PFSK-1 (cell line): Measurements from ENCODE around the gene HCN2.

ENCODE experiments used
- FOXP2 ChIP-seq: optimal IDR thresholded peaks from 2 replicates; pipeline ENCODE3; 2011; ENCODE audit warnings: borderline replicate concordance, control low read depth, inconsistent platforms; ENCODE audit not compliant: insufficient read depth; ENCODE audit errors: extremely low read length, extremely low read depth
- POLR2AphosphoS5 ChIP-seq: IDR thresholded peaks from 2 replicates; pipeline ENCODE4 v1.6.1; 2012; ENCODE audit warnings: low read depth, mild to moderate bottlenecking, control low read depth, low read length, moderate library complexity
- SIN3A ChIP-seq: IDR thresholded peaks from 2 replicates; pipeline ENCODE4 v1.6.1; 2012; ENCODE audit warnings: mild to moderate bottlenecking, low read length, moderate library complexity, borderline replicate concordance; ENCODE audit not compliant: insufficient read depth
- TAF1 ChIP-seq: IDR thresholded peaks from 2 replicates; pipeline ENCODE4 v1.6.1; 2012; ENCODE audit warnings: low read length, control low read depth, borderline replicate concordance; ENCODE audit not compliant: insufficient read depth
- TF ChIP-seq, protein P1 (sequence below), 2 experiments: IDR thresholded peaks; 2 replicates each; pipeline versions ENCODE4 v1.6.1 to v1.8.0; 2011 to 2012; ENCODE audit warnings: low read depth in 2 of 2, low read length in 2 of 2, control low read depth in 1 of 2, inconsistent platforms in 1 of 2, mild to moderate bottlenecking in 1 of 2, moderate library complexity in 1 of 2; ENCODE audit not compliant: insufficient read depth in 1 of 2

HCN2 gene

GRCh38 chr19:547117-547516 lies 42.6 kb upstream of the HCN2 start:
- TF ChIP-seq TAF1 (no peak), SIN3A (no peak), POLR2AphosphoS5 (no peak)

- no peak for TF ChIP-seq TAF1
- no peak for TF ChIP-seq FOXP2
- TF ChIP-seq, protein P1, sequence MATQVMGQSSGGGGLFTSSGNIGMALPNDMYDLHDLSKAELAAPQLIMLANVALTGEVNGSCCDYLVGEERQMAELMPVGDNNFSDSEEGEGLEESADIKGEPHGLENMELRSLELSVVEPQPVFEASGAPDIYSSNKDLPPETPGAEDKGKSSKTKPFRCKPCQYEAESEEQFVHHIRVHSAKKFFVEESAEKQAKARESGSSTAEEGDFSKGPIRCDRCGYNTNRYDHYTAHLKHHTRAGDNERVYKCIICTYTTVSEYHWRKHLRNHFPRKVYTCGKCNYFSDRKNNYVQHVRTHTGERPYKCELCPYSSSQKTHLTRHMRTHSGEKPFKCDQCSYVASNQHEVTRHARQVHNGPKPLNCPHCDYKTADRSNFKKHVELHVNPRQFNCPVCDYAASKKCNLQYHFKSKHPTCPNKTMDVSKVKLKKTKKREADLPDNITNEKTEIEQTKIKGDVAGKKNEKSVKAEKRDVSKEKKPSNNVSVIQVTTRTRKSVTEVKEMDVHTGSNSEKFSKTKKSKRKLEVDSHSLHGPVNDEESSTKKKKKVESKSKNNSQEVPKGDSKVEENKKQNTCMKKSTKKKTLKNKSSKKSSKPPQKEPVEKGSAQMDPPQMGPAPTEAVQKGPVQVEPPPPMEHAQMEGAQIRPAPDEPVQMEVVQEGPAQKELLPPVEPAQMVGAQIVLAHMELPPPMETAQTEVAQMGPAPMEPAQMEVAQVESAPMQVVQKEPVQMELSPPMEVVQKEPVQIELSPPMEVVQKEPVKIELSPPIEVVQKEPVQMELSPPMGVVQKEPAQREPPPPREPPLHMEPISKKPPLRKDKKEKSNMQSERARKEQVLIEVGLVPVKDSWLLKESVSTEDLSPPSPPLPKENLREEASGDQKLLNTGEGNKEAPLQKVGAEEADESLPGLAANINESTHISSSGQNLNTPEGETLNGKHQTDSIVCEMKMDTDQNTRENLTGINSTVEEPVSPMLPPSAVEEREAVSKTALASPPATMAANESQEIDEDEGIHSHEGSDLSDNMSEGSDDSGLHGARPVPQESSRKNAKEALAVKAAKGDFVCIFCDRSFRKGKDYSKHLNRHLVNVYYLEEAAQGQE (IDR thresholded peaks at IDR 0.05; ENCODE audit: insufficient read depth in 1 of 2, low read depth in 2 of 2, low read length in 2 of 2), result no peak
- no peak for TF ChIP-seq POLR2AphosphoS5
- TF ChIP-seq SIN3A, result no peak
Measured at GRCh38 chr19:547836-548720, 41.6 kb upstream of the HCN2 start.

GRCh38 chr19:548886-549830 lies 40.5 kb upstream of the HCN2 start:
- no peak for TF ChIP-seq SIN3A
- no peak for TF ChIP-seq POLR2AphosphoS5
- TF ChIP-seq TAF1, result no peak
- TF ChIP-seq FOXP2, result no peak
- TF ChIP-seq, protein P1 (IDR thresholded peaks at IDR 0.05; ENCODE audit: insufficient read depth in 1 of 2, low read depth in 2 of 2, low read length in 2 of 2), result no peak

DNA sequence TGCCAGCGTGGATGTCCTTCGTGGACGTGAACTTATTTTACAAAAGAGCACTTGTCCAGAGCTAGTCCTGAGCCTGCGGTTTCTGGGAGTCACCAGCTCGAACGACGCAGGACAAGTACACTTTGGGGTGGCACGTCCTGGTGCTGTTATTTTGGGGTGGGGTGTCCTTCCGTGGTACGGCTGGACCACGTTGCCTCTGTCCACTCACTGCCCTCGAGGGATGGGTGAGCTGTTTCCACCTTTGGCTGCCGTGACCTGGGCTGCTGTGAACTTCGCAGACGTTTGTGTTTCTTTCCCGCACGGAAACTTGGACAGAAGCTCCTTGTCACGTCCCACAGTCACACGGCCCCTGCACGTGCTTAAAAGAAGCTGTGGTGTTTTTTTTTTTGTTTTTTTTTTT lies 34.9 kb upstream of the HCN2 start:
- TF ChIP-seq, protein P1 (IDR thresholded peaks at IDR 0.05; ENCODE audit: insufficient read depth in 1 of 2, low read depth in 2 of 2, low read length in 2 of 2), result no peak
- no peak for TF ChIP-seq FOXP2
- TF ChIP-seq POLR2AphosphoS5, result no peak
- TF ChIP-seq TAF1, result no peak
- no peak for TF ChIP-seq SIN3A

- no peak for TF ChIP-seq POLR2AphosphoS5
Measured at GRCh38 chr19:555474-555808, 34.2 kb upstream of the HCN2 start.
